GM12878 (cell line): ENCODE measurements around the gene SYCE3. TPM values are rescaled to one million over a fixed set of nuclear protein-coding genes. Genes with fewer than 3 reads are reported as not detected.

Experiments
- JUNB ChIP-seq: IDR thresholded peaks from 2 replicates; pipeline ENCODE4 v1.6.1; 2016; ENCODE audit warnings: antibody characterized with exemption, mild to moderate bottlenecking
- MAX ChIP-seq: IDR thresholded peaks from 2 replicates; pipeline ENCODE4 v1.6.1; 2012; ENCODE audit warnings: low read depth, low read length, improper control_type of control experiment
- MYC ChIP-seq: IDR thresholded peaks from 2 replicates; pipeline ENCODE4 v1.6.1; 2011; ENCODE audit warnings: mild to moderate bottlenecking, low read length, moderate library complexity, inconsistent platforms; ENCODE audit not compliant: insufficient read depth, insufficient replicate concordance, insufficient read length, severe bottlenecking
- NFXL1 ChIP-seq: fragments of 450-650 bp; IDR thresholded peaks from 2 replicates; pipeline ENCODE4 v1.6.1; 2017; ENCODE audit warnings: antibody characterized with exemption, mild to moderate bottlenecking, borderline replicate concordance
- NR2F1 ChIP-seq: fragments of 450-650 bp; conservative IDR thresholded peaks from 2 replicates; pipeline ENCODE4 v1.6.1; 2017; ENCODE audit warnings: mild to moderate bottlenecking
- SKIL ChIP-seq: fragments of 450-650 bp; IDR thresholded peaks from 2 replicates; pipeline ENCODE4 v1.6.1; 2017; ENCODE audit warnings: mild to moderate bottlenecking, low read depth, inconsistent platforms; ENCODE audit not compliant: poor library complexity, severe bottlenecking
- SMARCA5 ChIP-seq: fragments of 450-650 bp; IDR thresholded peaks from 2 replicates; pipeline ENCODE4 v1.6.1; 2017; ENCODE audit warnings: mild to moderate bottlenecking
- TCF3 ChIP-seq: IDR thresholded peaks from 2 replicates; pipeline ENCODE4 v1.6.1; 2012; ENCODE audit warnings: low read depth, mild to moderate bottlenecking, low read length, borderline replicate concordance; ENCODE audit not compliant: insufficient read depth
- ZSCAN29 ChIP-seq: fragments of 450-650 bp; IDR thresholded peaks from 2 replicates; pipeline ENCODE4 v1.6.1; 2017; ENCODE audit warnings: mild to moderate bottlenecking, moderate library complexity
- polyA plus RNA-seq, 11 experiments: library from polyadenylated mRNA; depleted of rRNA in 4 of 11; unstranded in 6 of 11; stranded (reverse) in 5 of 11; fragments of >200 nt; fragmentation: Nextera tagmentation in 4 of 11; fragmentation: Illumina TruSeq in 1 of 11; extraction: Ambion mirVana in 4 of 11; extraction: Trizol in 1 of 11; gene quantifications; 1 replicate in 1 of 11; 2 replicates in 10 of 11; pipeline versions ENCODE4 v1.2.1 to v1.2.3, GENCODE V29; 2011 to 2016; ENCODE audit warnings: inconsistent platforms in 2 of 11, missing spikeins in 2 of 11, low read depth in 1 of 11
- total RNA-seq, 4 experiments: library from RNA; depleted of rRNA in 3 of 4; stranded (reverse); fragments of >200 nt in 3 of 4; fragmentation: Illumina TruSeq in 1 of 4; extraction: Trizol in 1 of 4; gene quantifications; 2 replicates each; pipeline versions ENCODE4 v1.2.1 to v1.2.3, GENCODE V29; 2013 to 2021
- TF ChIP-seq, protein P1 (sequence below): fragments of 450-650 bp; IDR thresholded peaks from 2 replicates; pipeline ENCODE4 v1.6.1; 2017; ENCODE audit warnings: low read depth, mild to moderate bottlenecking, moderate library complexity

The SYCE3 gene
- total and polyA plus RNA-seq, 10 of the 15 experiments (the other 5 are each of a cell fraction or from before 2014, with no cell fraction given), result 0.38 to 0.91 (median 0.76) TPM; not detected in 4

DNA sequence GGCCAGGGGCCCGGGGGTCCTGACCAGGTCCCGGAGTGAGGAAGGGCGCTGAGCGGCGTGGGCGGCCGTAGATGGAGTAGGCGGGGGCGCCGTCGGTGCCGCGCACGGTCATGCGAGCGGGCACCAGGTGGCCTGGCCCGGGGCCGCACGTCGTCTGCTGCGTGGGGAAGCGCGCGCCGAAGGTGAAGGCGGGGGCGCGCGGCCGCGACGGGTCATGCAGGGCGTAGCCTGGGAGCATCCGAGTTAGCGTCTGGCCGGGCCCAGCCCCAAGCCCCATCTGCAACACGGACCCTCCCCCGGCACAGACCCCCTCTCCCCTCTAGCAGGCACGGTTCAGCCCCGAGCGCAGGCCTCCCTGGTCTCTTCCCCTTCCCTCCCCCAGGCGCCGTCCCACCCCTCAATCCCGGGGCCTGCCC is 31.2 kb downstream of the SYCE3 start (continued):
- TF ChIP-seq, protein P1, sequence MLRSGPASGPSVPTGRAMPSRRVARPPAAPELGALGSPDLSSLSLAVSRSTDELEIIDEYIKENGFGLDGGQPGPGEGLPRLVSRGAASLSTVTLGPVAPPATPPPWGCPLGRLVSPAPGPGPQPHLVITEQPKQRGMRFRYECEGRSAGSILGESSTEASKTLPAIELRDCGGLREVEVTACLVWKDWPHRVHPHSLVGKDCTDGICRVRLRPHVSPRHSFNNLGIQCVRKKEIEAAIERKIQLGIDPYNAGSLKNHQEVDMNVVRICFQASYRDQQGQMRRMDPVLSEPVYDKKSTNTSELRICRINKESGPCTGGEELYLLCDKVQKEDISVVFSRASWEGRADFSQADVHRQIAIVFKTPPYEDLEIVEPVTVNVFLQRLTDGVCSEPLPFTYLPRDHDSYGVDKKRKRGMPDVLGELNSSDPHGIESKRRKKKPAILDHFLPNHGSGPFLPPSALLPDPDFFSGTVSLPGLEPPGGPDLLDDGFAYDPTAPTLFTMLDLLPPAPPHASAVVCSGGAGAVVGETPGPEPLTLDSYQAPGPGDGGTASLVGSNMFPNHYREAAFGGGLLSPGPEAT, result no peak
- TF ChIP-seq NFXL1, result no peak
- TF ChIP-seq MYC, result no peak
- TF ChIP-seq ZSCAN29, result 0 out of 2 replicates have a peak, but pooled peaks have one; percentile 27
- peak; percentile 95 for TF ChIP-seq TCF3
- TF ChIP-seq SMARCA5, result 0 out of 2 replicates have a peak, but pooled peaks have one; percentile 57
- TF ChIP-seq JUNB, result no peak
- TF ChIP-seq NR2F1, result peak; percentile 79
- TF ChIP-seq MAX, result no peak; the same call in 1 of the 2 replicates
- TF ChIP-seq SKIL, result no peak
